ENCODE data around the gene ACOT6.

Gene ACOT6

GRCh38 chr14:73666583-73666982 is 54.3 kb downstream of the ACOT6 start:
- Histone ChIP-seq H3K4me1 (ENCODE audit: control insufficient read depth in 1 of 2, insufficient read depth in 2 of 2, low read length in 2 of 2) (no peaks in the 10 kb centered on the region), H3K4me3 (ENCODE audit: low read depth in 1 of 2, low read length in 2 of 2) (no peak overlapping the region), H3K27me3 (ENCODE audit: control insufficient read depth in 1 of 2, insufficient read depth in 2 of 2, low read length in 2 of 2) (no peaks in the 10 kb centered on the region), H3K36me3 (ENCODE audit: control insufficient read depth in 1 of 2, insufficient read depth in 2 of 2, low read length in 2 of 2) (no peaks in the 10 kb centered on the region), H3K27ac (ENCODE audit: low read depth, low read length) (no peak overlapping the region), H3K9ac (ENCODE audit: low read depth in 1 of 2, low read length in 2 of 2) (no peak overlapping the region), H3K9me3 (ENCODE audit: control insufficient read depth in 1 of 2, low read length in 2 of 2) (no peaks in the 10 kb centered on the region)

GRCh38 chr14:73667854-73668253 is 55.5 kb downstream of the ACOT6 start:
- H3K9ac ChIP-seq (ENCODE audit: low read depth in 1 of 2, low read length in 2 of 2) = no peak overlapping the region
- no peak overlapping the region for H3K27ac ChIP-seq (ENCODE audit: low read depth, low read length)
- H3K9me3 ChIP-seq (ENCODE audit: control insufficient read depth in 1 of 2, low read length in 2 of 2) = no peaks in the 10 kb centered on the region
- no peaks in the 10 kb centered on the region for H3K36me3 ChIP-seq (ENCODE audit: control insufficient read depth in 1 of 2, insufficient read depth in 2 of 2, low read length in 2 of 2)
- H3K27me3 ChIP-seq (ENCODE audit: control insufficient read depth in 1 of 2, insufficient read depth in 2 of 2, low read length in 2 of 2) = no peaks in the 10 kb centered on the region
- H3K4me1 ChIP-seq (ENCODE audit: control insufficient read depth in 1 of 2, insufficient read depth in 2 of 2, low read length in 2 of 2) = no peaks in the 10 kb centered on the region
- H3K4me3 ChIP-seq (ENCODE audit: low read depth in 1 of 2, low read length in 2 of 2) = no peak overlapping the region
